HepG2 (cell line): ENCODE measurements around the gene GRB7. TPM values are rescaled to one million over a fixed set of nuclear protein-coding genes. Genes with fewer than 3 reads are reported as not detected.

Source experiments
- ATM ChIP-seq: fragments of 450-650 bp; IDR thresholded peaks from 2 replicates; pipeline ENCODE4 v1.7.1; 2017; ENCODE audit warnings: mild to moderate bottlenecking, borderline replicate concordance
- FOSL2 ChIP-seq: sonication (generic); formaldehyde crosslinking; IDR thresholded peaks from 2 replicates; pipeline ENCODE4 v1.4.0; 2020; ENCODE audit warnings: missing genetic modification reagents
- GFI1 ChIP-seq: sonication (generic); formaldehyde crosslinking; IDR thresholded peaks from 2 replicates; pipeline ENCODE4 v1.5.0; 2020; ENCODE audit warnings: missing genetic modification reagents, mild to moderate bottlenecking, borderline replicate concordance
- HDAC2 ChIP-seq: sonication (generic); formaldehyde crosslinking; IDR thresholded peaks from 2 replicates; pipeline ENCODE4 v1.4.0; 2020; ENCODE audit warnings: missing genetic modification reagents
- MIER3 ChIP-seq: IDR thresholded peaks from 2 replicates; pipeline ENCODE4 v1.6.1; 2016; ENCODE audit warnings: missing compliant biosample characterization, borderline replicate concordance
- MTF1 ChIP-seq: sonication (generic); formaldehyde crosslinking; IDR thresholded peaks from 2 replicates; pipeline ENCODE4 v1.5.0; 2020; ENCODE audit warnings: missing genetic modification reagents
- PHB2 ChIP-seq: fragments of 450-650 bp; IDR thresholded peaks from 2 replicates; pipeline ENCODE4 v1.6.1; 2018; ENCODE audit not compliant: partially characterized antibody
- PHF21A ChIP-seq: sonication (generic); formaldehyde crosslinking; IDR thresholded peaks from 2 replicates; pipeline ENCODE4 v1.5.0; 2020; ENCODE audit warnings: mild to moderate bottlenecking, missing genetic modification reagents
- RARG ChIP-seq: sonication (generic); formaldehyde crosslinking; IDR thresholded peaks from 2 replicates; pipeline ENCODE4 v1.4.0; 2020; ENCODE audit warnings: low read depth, mild to moderate bottlenecking, missing genetic modification reagents
- REPIN1 ChIP-seq: sonication (generic); formaldehyde crosslinking; IDR thresholded peaks from 2 replicates; pipeline ENCODE4 v1.8.0; 2022; ENCODE audit warnings: missing genetic modification reagents, low read depth, mild to moderate bottlenecking, borderline replicate concordance
- SNRNP70 ChIP-seq: fragments of 200-400 bp; formaldehyde crosslinking; IDR thresholded peaks from 2 replicates; pipeline ENCODE4 v1.6.1; 2017; ENCODE audit warnings: mild to moderate bottlenecking, low read depth, low read length, moderate library complexity
- SP1 ChIP-seq, 2 experiments: fragments of 450-650 bp in 1 of 2; sonication (generic) in 1 of 2; formaldehyde crosslinking in 1 of 2; IDR thresholded peaks; 2 replicates each; pipeline versions ENCODE4 v1.4.0 to v1.6.1; 2016 to 2020; ENCODE audit warnings: missing genetic modification reagents in 1 of 2
- ZMAT3 ChIP-seq: sonication (generic); formaldehyde crosslinking; conservative IDR thresholded peaks from 2 replicates; pipeline ENCODE4 v1.7.0; 2021; ENCODE audit warnings: missing genetic modification reagents
- ZMYM4 ChIP-seq: sonication (generic); formaldehyde crosslinking; IDR thresholded peaks from 2 replicates; pipeline ENCODE4 v1.8.1; 2023; ENCODE audit warnings: mild to moderate bottlenecking, missing genetic modification reagents
- ZNF383 ChIP-seq: sonication (generic); formaldehyde crosslinking; IDR thresholded peaks from 2 replicates; pipeline ENCODE4 v1.4.0; 2020; ENCODE audit warnings: missing genetic modification reagents, mild to moderate bottlenecking, borderline replicate concordance
- ZNF431 ChIP-seq: sonication (generic); formaldehyde crosslinking; IDR thresholded peaks from 2 replicates; pipeline ENCODE4 v1.9.0; 2022; ENCODE audit warnings: missing genetic modification reagents, low read depth, mild to moderate bottlenecking, borderline replicate concordance
- ZNF652 ChIP-seq: IDR thresholded peaks from 2 replicates; pipeline ENCODE4 v1.6.1; 2016; ENCODE audit warnings: low read depth, borderline replicate concordance
- ZNF747 ChIP-seq: sonication (generic); formaldehyde crosslinking; IDR thresholded peaks from 2 replicates; pipeline ENCODE4 v1.8.1; 2023; ENCODE audit warnings: missing genetic modification reagents, mild to moderate bottlenecking, borderline replicate concordance
- polyA plus RNA-seq, 8 experiments: library from polyadenylated mRNA; depleted of rRNA in 3 of 8; stranded (reverse) in 7 of 8; unstranded in 1 of 8; fragments of >200 nt; fragmentation: Illumina TruSeq in 4 of 8; extraction: Trizol in 4 of 8; gene quantifications; 2 replicates each; pipeline versions ENCODE4 v1.2.1 to v1.2.3, GENCODE V29; 2011 to 2016; ENCODE audit warnings: low read depth in 4 of 8, missing spikeins in 1 of 8, mixed read lengths in 1 of 8; ENCODE audit not compliant: insufficient read depth in 1 of 8
- total RNA-seq, 5 experiments: library from RNA; depleted of rRNA; stranded (reverse); fragments of >200 nt; fragmentation: Illumina TruSeq; extraction: Trizol; gene quantifications; 2 replicates each; pipeline ENCODE4 v1.2.3, GENCODE V29; 2016; ENCODE audit warnings: low read depth in 1 of 5
- TF ChIP-seq, protein P1 (sequence below): sonication (generic); formaldehyde crosslinking; IDR thresholded peaks from 2 replicates; pipeline ENCODE4 v1.8.0; 2022; ENCODE audit warnings: missing genetic modification reagents, mild to moderate bottlenecking, moderate library complexity, borderline replicate concordance
- TF ChIP-seq, protein P2 (sequence below): sonication (generic); formaldehyde crosslinking; IDR thresholded peaks from 2 replicates; pipeline ENCODE4 v1.4.0; 2020; ENCODE audit warnings: mild to moderate bottlenecking, missing genetic modification reagents
- TF ChIP-seq, protein P3 (sequence below): sonication (generic); formaldehyde crosslinking; IDR thresholded peaks from 2 replicates; pipeline ENCODE4 v1.4.0; 2020; ENCODE audit warnings: missing genetic modification reagents
- TF ChIP-seq, protein P4 (sequence below): sonication (generic); formaldehyde crosslinking; IDR thresholded peaks from 2 replicates; pipeline ENCODE4 v1.8.0; 2022; ENCODE audit warnings: mild to moderate bottlenecking, missing genetic modification reagents, moderate library complexity

GRB7 gene
- total and polyA plus RNA-seq, 2 of the 13 experiments (the other 11 are each of a cell fraction or from before 2014, with no cell fraction given): 60.2 to 77.7 TPM

DNA sequence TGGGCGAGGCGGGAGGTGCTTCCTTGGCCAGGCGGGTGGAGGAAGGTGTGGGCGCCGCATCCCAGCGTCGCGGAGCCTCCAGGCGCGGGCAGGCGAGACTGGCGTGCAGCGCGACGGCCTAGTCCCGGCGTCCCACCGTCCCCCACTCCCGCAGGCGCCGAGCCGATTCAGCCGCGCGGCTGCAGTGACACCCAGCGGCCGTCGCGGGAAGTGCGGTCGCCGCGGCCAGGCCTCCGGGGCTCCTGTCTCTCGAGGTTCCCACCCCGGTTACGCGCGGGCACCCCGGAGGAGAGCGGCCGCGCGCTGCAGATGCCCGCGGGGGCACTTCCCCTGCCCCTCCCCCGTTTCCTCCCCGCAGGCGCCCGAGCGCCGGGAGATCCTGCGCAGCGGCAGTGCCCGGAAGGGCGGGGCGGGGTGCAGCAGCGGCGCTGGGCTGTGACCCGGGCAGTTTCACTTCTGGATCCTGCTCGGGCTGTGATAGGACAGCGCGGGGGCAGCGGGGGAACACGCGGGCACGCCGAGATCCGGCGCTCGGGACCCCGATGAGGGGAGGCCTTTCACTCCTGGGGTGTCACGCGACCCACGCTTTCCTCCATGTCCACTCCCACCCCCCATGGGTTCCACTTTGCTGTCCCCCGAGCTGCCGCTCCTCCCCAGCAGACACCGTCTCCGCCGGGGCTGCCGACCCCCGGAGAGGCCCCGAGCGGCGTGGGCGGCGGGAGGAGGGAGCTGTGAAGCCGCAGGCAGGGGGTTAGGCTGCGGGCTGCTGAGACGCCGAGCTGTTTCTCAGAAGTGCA lies 16.6 kb downstream of the GRB7 start (continued):
- TF ChIP-seq SNRNP70 (no peak), ZMYM4 (peak; percentile 80), MIER3 (CRISPR knock-in tag) (peak; percentile 27; the same call in 1 of the 2 replicates), PHF21A (CRISPR knock-in tag) (peak; percentile 95), ZNF652 (CRISPR knock-in tag) (no peak), HDAC2 (CRISPR knock-in tag) (peak; percentile 75), PHB2 (no peak), REPIN1 (CRISPR knock-in tag) (peak; percentile 66), ZMAT3 (CRISPR knock-in tag) (peak; percentile 95), ZNF747 (CRISPR knock-in tag) (no peak), MTF1 (CRISPR knock-in tag) (peak; percentile 18), ZNF431 (CRISPR knock-in tag) (peak; percentile 91), SP1 (IDR thresholded peaks at IDR 0.05) (no peak), SP1 (CRISPR knock-in tag; IDR thresholded peaks at IDR 0.05) (peak; percentile 70), FOSL2 (CRISPR knock-in tag) (peak; percentile 18; the same call in 1 of the 2 replicates), ZNF383 (peak; percentile 30; the same call in 1 of the 2 replicates), ATM (no peak), GFI1 (CRISPR knock-in tag) (peak; percentile 46), RARG (CRISPR knock-in tag) (peak; percentile 83; the same call in 1 of the 2 replicates)
- TF ChIP-seq, protein P1, sequence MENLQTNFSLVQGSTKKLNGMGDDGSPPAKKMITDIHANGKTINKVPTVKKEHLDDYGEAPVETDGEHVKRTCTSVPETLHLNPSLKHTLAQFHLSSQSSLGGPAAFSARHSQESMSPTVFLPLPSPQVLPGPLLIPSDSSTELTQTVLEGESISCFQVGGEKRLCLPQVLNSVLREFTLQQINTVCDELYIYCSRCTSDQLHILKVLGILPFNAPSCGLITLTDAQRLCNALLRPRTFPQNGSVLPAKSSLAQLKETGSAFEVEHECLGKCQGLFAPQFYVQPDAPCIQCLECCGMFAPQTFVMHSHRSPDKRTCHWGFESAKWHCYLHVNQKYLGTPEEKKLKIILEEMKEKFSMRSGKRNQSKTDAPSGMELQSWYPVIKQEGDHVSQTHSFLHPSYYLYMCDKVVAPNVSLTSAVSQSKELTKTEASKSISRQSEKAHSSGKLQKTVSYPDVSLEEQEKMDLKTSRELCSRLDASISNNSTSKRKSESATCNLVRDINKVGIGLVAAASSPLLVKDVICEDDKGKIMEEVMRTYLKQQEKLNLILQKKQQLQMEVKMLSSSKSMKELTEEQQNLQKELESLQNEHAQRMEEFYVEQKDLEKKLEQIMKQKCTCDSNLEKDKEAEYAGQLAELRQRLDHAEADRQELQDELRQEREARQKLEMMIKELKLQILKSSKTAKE (CRISPR knock-in tag): peak; percentile 73; the same call in 1 of the 2 replicates
- TF ChIP-seq, protein P2, sequence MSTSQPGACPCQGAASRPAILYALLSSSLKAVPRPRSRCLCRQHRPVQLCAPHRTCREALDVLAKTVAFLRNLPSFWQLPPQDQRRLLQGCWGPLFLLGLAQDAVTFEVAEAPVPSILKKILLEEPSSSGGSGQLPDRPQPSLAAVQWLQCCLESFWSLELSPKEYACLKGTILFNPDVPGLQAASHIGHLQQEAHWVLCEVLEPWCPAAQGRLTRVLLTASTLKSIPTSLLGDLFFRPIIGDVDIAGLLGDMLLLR (CRISPR knock-in tag): peak; percentile 92
- TF ChIP-seq, protein P3, sequence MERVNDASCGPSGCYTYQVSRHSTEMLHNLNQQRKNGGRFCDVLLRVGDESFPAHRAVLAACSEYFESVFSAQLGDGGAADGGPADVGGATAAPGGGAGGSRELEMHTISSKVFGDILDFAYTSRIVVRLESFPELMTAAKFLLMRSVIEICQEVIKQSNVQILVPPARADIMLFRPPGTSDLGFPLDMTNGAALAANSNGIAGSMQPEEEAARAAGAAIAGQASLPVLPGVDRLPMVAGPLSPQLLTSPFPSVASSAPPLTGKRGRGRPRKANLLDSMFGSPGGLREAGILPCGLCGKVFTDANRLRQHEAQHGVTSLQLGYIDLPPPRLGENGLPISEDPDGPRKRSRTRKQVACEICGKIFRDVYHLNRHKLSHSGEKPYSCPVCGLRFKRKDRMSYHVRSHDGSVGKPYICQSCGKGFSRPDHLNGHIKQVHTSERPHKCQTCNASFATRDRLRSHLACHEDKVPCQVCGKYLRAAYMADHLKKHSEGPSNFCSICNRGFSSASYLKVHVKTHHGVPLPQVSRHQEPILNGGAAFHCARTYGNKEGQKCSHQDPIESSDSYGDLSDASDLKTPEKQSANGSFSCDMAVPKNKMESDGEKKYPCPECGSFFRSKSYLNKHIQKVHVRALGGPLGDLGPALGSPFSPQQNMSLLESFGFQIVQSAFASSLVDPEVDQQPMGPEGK (CRISPR knock-in tag): peak; percentile 97
- TF ChIP-seq, protein P4, sequence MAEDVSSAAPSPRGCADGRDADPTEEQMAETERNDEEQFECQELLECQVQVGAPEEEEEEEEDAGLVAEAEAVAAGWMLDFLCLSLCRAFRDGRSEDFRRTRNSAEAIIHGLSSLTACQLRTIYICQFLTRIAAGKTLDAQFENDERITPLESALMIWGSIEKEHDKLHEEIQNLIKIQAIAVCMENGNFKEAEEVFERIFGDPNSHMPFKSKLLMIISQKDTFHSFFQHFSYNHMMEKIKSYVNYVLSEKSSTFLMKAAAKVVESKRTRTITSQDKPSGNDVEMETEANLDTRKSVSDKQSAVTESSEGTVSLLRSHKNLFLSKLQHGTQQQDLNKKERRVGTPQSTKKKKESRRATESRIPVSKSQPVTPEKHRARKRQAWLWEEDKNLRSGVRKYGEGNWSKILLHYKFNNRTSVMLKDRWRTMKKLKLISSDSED (CRISPR knock-in tag): no peak; the same call in 1 of the 2 replicates
